Measurements from ENCODE around the gene XRCC5.

GRCh38 chr2:216109962-216110614 is 940 bp downstream of the XRCC5 start:
- TF ChIP-seq POLR2A (IDR thresholded peaks at IDR 0.05) (no peak), CTCF (IDR thresholded peaks at IDR 0.05 in 4 of 5, conservative IDR thresholded peaks at IDR 0.05 in 1 of 5) (peak in 4 of 5 experiments; percentile 0 to 23 (median 11))
